Cardiac muscle cell (in vitro differentiated cells and primary cell): ENCODE measurements around the gene USP4. TPM values are rescaled to one million over a fixed set of nuclear protein-coding genes. Genes with fewer than 3 reads are reported as not detected.
"Not testable (repeated sequence)": the region's sequence is repeated elsewhere in the genome, so short reads cannot be mapped to it uniquely, and the experiment has no call there.

ENCODE experiments used
- DNase-seq, 2 donors: peaks; one replicate each; pipeline versions ENCODE4 v3.0.0 to v3.0.0-alpha.2; 2010 to 2017; ENCODE audit warnings: low read depth in 1 of 2, low spot score in 1 of 2
- H3K27ac ChIP-seq: fragments of 200-600 bp; sonication (generic); 2 replicates; pipeline ENCODE4 v1.5.1; 2016
- H3K27me3 ChIP-seq: fragments of 200-600 bp; sonication (generic); 2 replicates; pipeline ENCODE4 v1.6.0; 2016; ENCODE audit warnings: control low read depth
- H3K36me3 ChIP-seq: fragments of 200-600 bp; sonication (generic); 2 replicates; pipeline ENCODE4 v1.5.1; 2016; ENCODE audit warnings: control low read depth
- H3K4me1 ChIP-seq: fragments of 200-600 bp; sonication (generic); 2 replicates; pipeline ENCODE4 v1.8.1; 2017; ENCODE audit warnings: low read depth, mild to moderate bottlenecking, mixed run types
- H3K4me3 ChIP-seq: fragments of 200-600 bp; sonication (generic); 2 replicates; pipeline ENCODE4 v1.5.1; 2016; ENCODE audit warnings: mild to moderate bottlenecking
- H3K9me3 ChIP-seq: fragments of 200-600 bp; sonication (generic); 2 replicates; pipeline ENCODE4 v1.5.1; 2017; ENCODE audit warnings: low read depth, mild to moderate bottlenecking, control low read depth
- CTCF ChIP-seq: IDR thresholded peaks from 2 replicates; pipeline ENCODE4 v1.5.1; 2012; ENCODE audit warnings: low read depth, mild to moderate bottlenecking, low read length
- polyA plus RNA-seq: library from polyadenylated mRNA; unstranded; fragments of >200 nt; fragmentation: Nextera tagmentation; extraction: Ambion mirVana; gene quantifications from 2 replicates; pipeline ENCODE4 v1.2.1, GENCODE V29; 2016
- total RNA-seq: library from RNA; depleted of rRNA; stranded (reverse); fragments of >200 nt; gene quantifications from 2 replicates; pipeline ENCODE4 v1.2.3, GENCODE V29; 2016

USP4 gene
- total and polyA plus RNA-seq, 2 experiments from 2014 or later: 22.7 to 30.1 TPM

- Histone ChIP-seq H3K27me3 (no peaks in the 10 kb centered on the region), H3K4me1 (no peaks in the 10 kb centered on the region), H3K27ac (no peak overlapping the region), H3K4me3 (no peak overlapping the region), H3K9me3 (no peaks in the 10 kb centered on the region), H3K36me3 (no peaks in the 10 kb centered on the region)
- no peak for DNase-seq
- TF ChIP-seq CTCF: no peak
Observed at GRCh38 chr3:49236226-49236625, 103.6 kb downstream of the USP4 start.

GRCh38 chr3:49228817-49229216, 111.0 kb downstream of the USP4 start:
- H3K9me3 ChIP-seq, DNase-seq, H3K4me1 ChIP-seq, H3K4me3 ChIP-seq, H3K36me3 ChIP-seq, H3K27ac ChIP-seq, H3K27me3 ChIP-seq: not testable (repeated sequence)

Other genes with a start within 250 kb of the USP4 start
- gene QRICH1, start 246.0 kb downstream of the USP4 start, total RNA-seq: 94.4 and 116 TPM in 2 replicates
- 42.0 and 44.3 TPM in 2 replicates for gene QRICH1, start 246.0 kb downstream of the USP4 start, polyA plus RNA-seq
- gene QARS1, start 235.3 kb downstream of the USP4 start, total RNA-seq: 277 and 345 TPM in 2 replicates
- 173 and 188 TPM in 2 replicates for gene QARS1, start 235.3 kb downstream of the USP4 start, polyA plus RNA-seq
- gene USP19, start 219.2 kb downstream of the USP4 start, total RNA-seq: 103 and 122 TPM in 2 replicates
- 50.5 and 61.8 TPM in 2 replicates for gene USP19, start 219.2 kb downstream of the USP4 start, polyA plus RNA-seq
- gene LAMB2, start 207.0 kb downstream of the USP4 start, total RNA-seq: 875 and 1,233 TPM in 2 replicates
- gene LAMB2, start 207.0 kb downstream of the USP4 start, polyA plus RNA-seq: 615 and 708 TPM in 2 replicates
- 44.4 and 59.2 TPM in 2 replicates for gene CCDC71, start 173.7 kb downstream of the USP4 start, total RNA-seq
- gene CCDC71, start 173.7 kb downstream of the USP4 start, polyA plus RNA-seq: 0.39 and 0.56 TPM in 2 replicates
- gene KLHDC8B, start 168.5 kb downstream of the USP4 start, total RNA-seq: 158 and 173 TPM in 2 replicates
- gene KLHDC8B, start 168.5 kb downstream of the USP4 start, polyA plus RNA-seq: 162 and 188 TPM in 2 replicates
- gene C3orf62, start 62.8 kb downstream of the USP4 start, total RNA-seq: 2.9 and 4.1 TPM in 2 replicates
- gene C3orf62, start 62.8 kb downstream of the USP4 start, polyA plus RNA-seq: 5.3 and 7.6 TPM in 2 replicates
- gene GPX1, start 18.3 kb upstream of the USP4 start, total RNA-seq: 328 and 360 TPM in 2 replicates
- gene GPX1, start 18.3 kb upstream of the USP4 start, polyA plus RNA-seq: 371 and 429 TPM in 2 replicates
- gene RHOA, start 71.9 kb upstream of the USP4 start, total RNA-seq: 461 and 522 TPM in 2 replicates
- 356 and 359 TPM in 2 replicates for gene RHOA, start 71.9 kb upstream of the USP4 start, polyA plus RNA-seq
- 12.1 and 26.7 TPM in 2 replicates for gene TCTA, start 72.4 kb upstream of the USP4 start, total RNA-seq
- gene TCTA, start 72.4 kb upstream of the USP4 start, polyA plus RNA-seq: 16.8 and 30.6 TPM in 2 replicates
- gene AMT, start 82.4 kb upstream of the USP4 start, total RNA-seq: 37.3 and 67.2 TPM in 2 replicates
- 105 and 138 TPM in 2 replicates for gene AMT, start 82.4 kb upstream of the USP4 start, polyA plus RNA-seq
- gene NICN1, start 89.3 kb upstream of the USP4 start, total RNA-seq: 6.2 and 21.1 TPM in 2 replicates
- gene NICN1, start 89.3 kb upstream of the USP4 start, polyA plus RNA-seq: 30.4 and 37.7 TPM in 2 replicates
- 185 and 194 TPM in 2 replicates for gene DAG1, start 130.2 kb upstream of the USP4 start, total RNA-seq
- 104 and 107 TPM in 2 replicates for gene DAG1, start 130.2 kb upstream of the USP4 start, polyA plus RNA-seq
- 1.9 and 2.1 TPM in 2 replicates for gene BSN, start 214.4 kb upstream of the USP4 start, total RNA-seq
- 1.2 and 1.6 TPM in 2 replicates for gene BSN, start 214.4 kb upstream of the USP4 start, polyA plus RNA-seq